Activated CD4-positive, alpha-beta T cell treated with anti-CD3 and anti-CD28 coated beads for 24 hours (primary cell): ENCODE results near the gene PABPC5.

ENCODE experiments used
- DNase-seq, 2 donors: peaks; one replicate each; pipeline ENCODE4 v3.0.0-alpha.2; 2020; ENCODE audit warnings: low read depth in 2 of 2

PABPC5 gene

GRCh38 chrX:91434351-91435168 is at the start of gene PABPC5:
Gene PABPC5 (plus strand): TSS chrX:91434839. CDS start chrX:91435578, 739 bp downstream.
- DNase-seq, result no peak

GRCh38 chrX:91389026-91389425 is 45.6 kb upstream of the PABPC5 start:
- DNase-seq, result no peak

- no peak for DNase-seq
These were observed 19.9 kb upstream of the PABPC5 start for GRCh38 chrX:91414713-91415112.

- no peak for DNase-seq
These were observed 756 bp downstream of the PABPC5 start for GRCh38 chrX:91435395-91435794.
